ENCODE data around the gene LRRC46. TPM values are rescaled to one million over a fixed set of nuclear protein-coding genes. Genes with fewer than 3 reads are reported as not detected.

LRRC46 gene
- total and polyA plus RNA-seq, 2 of the 13 experiments (the other 11 are each of a cell fraction or from before 2014, with no cell fraction given): 0.09 TPM

DNA sequence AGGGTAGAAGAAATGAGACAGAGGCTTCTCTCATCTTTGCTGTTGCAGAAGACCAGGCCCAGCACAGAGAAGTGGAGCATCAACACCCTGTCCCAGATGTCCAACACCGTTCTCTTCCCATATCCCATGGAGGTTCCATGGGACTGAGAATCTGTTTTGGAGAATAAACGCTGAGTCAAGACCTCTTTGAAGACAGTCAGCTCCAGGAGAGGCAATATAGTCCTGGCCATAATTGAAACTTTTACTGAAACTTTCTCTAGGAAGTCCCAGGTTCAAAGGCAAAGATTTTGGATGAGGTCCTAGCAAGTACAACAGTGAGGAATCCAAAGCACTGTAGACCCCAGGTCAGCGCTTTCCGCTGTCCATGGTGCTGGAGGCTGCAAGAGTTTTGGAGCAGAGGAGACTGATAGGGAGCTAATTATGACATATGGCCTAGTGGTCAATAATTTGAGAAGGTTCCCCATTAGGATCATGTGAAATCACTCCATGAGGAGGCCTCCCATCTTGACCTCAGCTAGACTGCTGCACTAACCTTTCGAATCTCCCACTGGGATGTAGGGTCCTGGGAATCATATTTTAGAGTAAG, 45.8 kb upstream of the LRRC46 start (continued):
- TF ChIP-seq BCL6 (CRISPR knock-in tag; IDR thresholded peaks at IDR 0.05): 0 out of 2 replicates have a peak, but pooled peaks have one; percentile 35
- no peak for TF ChIP-seq ZNF615 (CRISPR knock-in tag; IDR thresholded peaks at IDR 0.05; ENCODE audit: borderline replicate concordance)
- no peak for TF ChIP-seq KLF12 (CRISPR knock-in tag; IDR thresholded peaks at IDR 0.05; ENCODE audit: borderline replicate concordance)
- TF ChIP-seq SP4 (CRISPR knock-in tag; IDR thresholded peaks at IDR 0.05): no peak
- TF ChIP-seq ZNF230 (CRISPR knock-in tag; IDR thresholded peaks at IDR 0.05): no peak
- no peak for TF ChIP-seq TAF1 (CRISPR knock-in tag; IDR thresholded peaks at IDR 0.05)
- TF ChIP-seq ZNF552 (CRISPR knock-in tag; IDR thresholded peaks at IDR 0.05; ENCODE audit: borderline replicate concordance): no peak
- TF ChIP-seq ZNF138 (CRISPR knock-in tag; IDR thresholded peaks at IDR 0.05; ENCODE audit: low read depth): 0 out of 2 replicates have a peak, but pooled peaks have one; percentile 31
- TF ChIP-seq ZNF549 (CRISPR knock-in tag; IDR thresholded peaks at IDR 0.05): no peak
- TF ChIP-seq SRSF4 (IDR thresholded peaks at IDR 0.05; ENCODE audit: low read depth, low read length, poor library complexity, severe bottlenecking): no peak
- TF ChIP-seq ZMYM3 (CRISPR knock-in tag; IDR thresholded peaks at IDR 0.05): no peak
- TF ChIP-seq PHF20 (CRISPR knock-in tag; IDR thresholded peaks at IDR 0.05): no peak
- TF ChIP-seq ZNF792 (CRISPR knock-in tag; IDR thresholded peaks at IDR 0.05): peak; percentile 71; the same call in 1 of the 2 replicates
- no peak for TF ChIP-seq ZNF75D (CRISPR knock-in tag; IDR thresholded peaks at IDR 0.05; ENCODE audit: borderline replicate concordance)
- TF ChIP-seq, protein P1, sequence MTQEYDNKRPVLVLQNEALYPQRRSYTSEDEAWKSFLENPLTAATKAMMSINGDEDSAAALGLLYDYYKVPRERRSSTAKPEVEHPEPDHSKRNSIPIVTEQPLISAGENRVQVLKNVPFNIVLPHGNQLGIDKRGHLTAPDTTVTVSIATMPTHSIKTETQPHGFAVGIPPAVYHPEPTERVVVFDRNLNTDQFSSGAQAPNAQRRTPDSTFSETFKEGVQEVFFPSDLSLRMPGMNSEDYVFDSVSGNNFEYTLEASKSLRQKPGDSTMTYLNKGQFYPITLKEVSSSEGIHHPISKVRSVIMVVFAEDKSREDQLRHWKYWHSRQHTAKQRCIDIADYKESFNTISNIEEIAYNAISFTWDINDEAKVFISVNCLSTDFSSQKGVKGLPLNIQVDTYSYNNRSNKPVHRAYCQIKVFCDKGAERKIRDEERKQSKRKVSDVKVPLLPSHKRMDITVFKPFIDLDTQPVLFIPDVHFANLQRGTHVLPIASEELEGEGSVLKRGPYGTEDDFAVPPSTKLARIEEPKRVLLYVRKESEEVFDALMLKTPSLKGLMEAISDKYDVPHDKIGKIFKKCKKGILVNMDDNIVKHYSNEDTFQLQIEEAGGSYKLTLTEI (CRISPR knock-in tag; conservative IDR thresholded peaks at IDR 0.05): no peak
- TF ChIP-seq, protein P2, sequence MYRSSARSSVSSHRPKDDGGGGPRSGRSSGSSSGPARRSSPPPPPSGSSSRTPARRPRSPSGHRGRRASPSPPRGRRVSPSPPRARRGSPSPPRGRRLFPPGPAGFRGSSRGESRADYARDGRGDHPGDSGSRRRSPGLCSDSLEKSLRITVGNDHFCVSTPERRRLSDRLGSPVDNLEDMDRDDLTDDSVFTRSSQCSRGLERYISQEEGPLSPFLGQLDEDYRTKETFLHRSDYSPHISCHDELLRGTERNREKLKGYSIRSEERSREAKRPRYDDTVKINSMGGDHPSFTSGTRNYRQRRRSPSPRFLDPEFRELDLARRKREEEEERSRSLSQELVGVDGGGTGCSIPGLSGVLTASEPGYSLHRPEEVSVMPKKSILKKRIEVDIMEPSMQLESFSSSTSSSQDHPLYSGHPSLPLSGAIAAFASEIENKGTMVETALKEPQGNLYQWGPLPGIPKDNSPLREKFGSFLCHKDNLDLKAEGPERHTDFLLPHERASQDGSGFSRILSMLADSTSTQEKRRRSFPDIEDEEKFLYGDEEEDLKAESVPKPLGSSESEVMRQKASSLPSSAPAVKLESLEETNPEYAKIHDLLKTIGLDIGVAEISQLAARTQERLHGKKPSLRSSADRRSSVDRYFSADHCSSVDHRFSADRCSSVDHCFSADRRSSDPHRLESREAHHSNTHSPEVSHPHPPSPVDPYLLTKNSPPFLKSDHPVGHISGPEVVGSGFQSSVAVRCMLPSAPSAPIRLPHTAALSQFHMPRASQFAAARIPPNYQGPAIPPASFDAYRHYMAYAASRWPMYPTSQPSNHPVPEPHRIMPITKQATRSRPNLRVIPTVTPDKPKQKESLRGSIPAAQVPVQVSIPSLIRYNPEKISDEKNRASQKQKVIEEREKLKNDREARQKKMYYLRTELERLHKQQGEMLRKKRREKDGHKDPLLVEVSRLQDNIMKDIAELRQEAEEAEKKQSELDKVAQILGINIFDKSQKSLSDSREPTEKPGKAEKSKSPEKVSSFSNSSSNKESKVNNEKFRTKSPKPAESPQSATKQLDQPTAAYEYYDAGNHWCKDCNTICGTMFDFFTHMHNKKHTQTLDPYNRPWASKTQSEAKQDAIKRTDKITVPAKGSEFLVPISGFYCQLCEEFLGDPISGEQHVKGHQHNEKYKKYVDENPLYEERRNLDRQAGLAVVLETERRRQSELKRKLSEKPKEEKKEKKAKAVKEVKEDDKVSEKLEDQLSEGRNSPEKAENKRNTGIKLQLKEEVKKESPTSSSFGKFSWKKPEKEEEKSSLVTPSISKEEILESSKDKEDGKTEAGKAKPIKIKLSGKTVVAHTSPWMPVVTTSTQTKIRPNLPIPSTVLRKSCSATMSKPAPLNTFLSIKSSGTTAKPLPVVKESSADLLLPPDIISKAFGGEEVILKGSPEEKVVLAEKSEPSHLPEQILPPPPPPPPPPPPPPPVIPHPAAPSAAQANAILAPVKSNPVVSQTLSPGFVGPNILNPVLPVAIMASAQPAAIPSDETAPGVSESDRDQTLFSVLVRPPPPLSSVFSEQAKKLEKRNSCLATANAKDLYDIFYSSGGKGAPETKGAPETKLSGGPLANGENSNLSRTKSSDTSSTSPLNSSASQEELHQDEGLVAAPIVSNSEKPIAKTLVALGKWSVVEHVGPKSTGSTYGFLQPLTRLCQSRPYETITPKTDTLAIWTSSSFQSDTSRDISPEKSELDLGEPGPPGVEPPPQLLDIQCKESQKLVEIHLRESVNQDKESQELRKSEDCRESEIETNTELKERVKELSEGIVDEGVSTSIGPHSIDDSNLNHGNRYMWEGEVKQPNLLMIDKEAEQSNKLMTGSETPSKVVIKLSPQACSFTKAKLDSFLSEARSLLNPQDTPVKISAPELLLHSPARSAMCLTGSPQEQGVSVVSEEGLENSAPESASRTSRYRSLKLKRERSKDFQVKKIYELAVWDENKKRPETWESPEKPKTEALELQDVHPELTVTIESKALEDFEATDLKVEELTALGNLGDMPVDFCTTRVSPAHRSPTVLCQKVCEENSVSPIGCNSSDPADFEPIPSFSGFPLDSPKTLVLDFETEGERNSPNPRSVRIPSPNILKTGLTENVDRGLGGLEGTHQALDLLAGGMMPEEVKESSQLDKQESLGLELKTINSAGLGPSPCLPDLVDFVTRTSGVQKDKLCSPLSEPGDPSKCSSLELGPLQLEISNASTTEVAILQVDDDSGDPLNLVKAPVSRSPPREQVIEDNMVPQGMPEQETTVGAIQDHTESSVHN (CRISPR knock-in tag; IDR thresholded peaks at IDR 0.05): no peak
- TF ChIP-seq ZNF44 (CRISPR knock-in tag; IDR thresholded peaks at IDR 0.05): no peak
- TF ChIP-seq ZNF136 (CRISPR knock-in tag; IDR thresholded peaks at IDR 0.05; ENCODE audit: low read depth): no peak
- TF ChIP-seq, protein P3, sequence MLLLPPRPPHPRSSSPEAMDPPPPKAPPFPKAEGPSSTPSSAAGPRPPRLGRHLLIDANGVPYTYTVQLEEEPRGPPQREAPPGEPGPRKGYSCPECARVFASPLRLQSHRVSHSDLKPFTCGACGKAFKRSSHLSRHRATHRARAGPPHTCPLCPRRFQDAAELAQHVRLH (CRISPR knock-in tag; IDR thresholded peaks at IDR 0.05; ENCODE audit: borderline replicate concordance, low read depth): no peak
- TF ChIP-seq, protein P4, sequence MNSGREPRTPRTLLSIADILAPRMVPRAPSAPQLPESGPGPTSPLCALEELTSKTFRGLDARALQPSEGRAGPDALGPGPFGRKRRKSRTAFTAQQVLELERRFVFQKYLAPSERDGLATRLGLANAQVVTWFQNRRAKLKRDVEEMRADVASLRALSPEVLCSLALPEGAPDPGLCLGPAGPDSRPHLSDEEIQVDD (CRISPR knock-in tag; IDR thresholded peaks at IDR 0.05; ENCODE audit: borderline replicate concordance): no peak

Measured in HepG2 (cell line).